ENCODE data around the gene NEUROD2.

GRCh38 chr17:39608142-39608981 lies 642 bp upstream of the NEUROD2 start:
- TF ChIP-seq CTCF (IDR thresholded peaks at IDR 0.05): no peak
- no peak for TF ChIP-seq EZH2phosphoT487 (IDR thresholded peaks at IDR 0.05)

All from neural progenitor cell (in vitro differentiated cells).